HepG2 (cell line): ENCODE data around the gene PTPN12. TPM values are rescaled to one million over a fixed set of nuclear protein-coding genes. Genes with fewer than 3 reads are reported as not detected.

Experiments
- ATAC-seq: fragments of 200-7000 bp; cut with Tn5 transposase; 3 replicates; pipeline ENCODE4 v1.9.1; 2020; ENCODE audit warnings: mild to moderate bottlenecking, moderate library complexity
- BruUV-seq: library from RNA; stranded (reverse); fragments of 400-500 nt; replicated peaks from 2 replicates; lab custom pipeline; 2021; lab: Mats Ljungman, UMichigan
- CTCF ChIA-PET: fragments of 300-600 bp; formaldehyde crosslinking; extraction: SDS; loops from one replicate; lab custom pipeline; 2021; ENCODE audit warnings: low total read pairs, inconsistent platforms, low intra/inter-chr PET ratio; lab: Yijun Ruan, JAX
- POLR2A ChIA-PET: fragments of 350-600 bp; sonication (Branson Sonifier 250); formaldehyde crosslinking; loops from one replicate; lab custom pipeline; 2020; ENCODE audit warnings: antibody characterized with exemption, inconsistent platforms; lab: Yijun Ruan, JAX
- DNase-seq: peaks from one replicate; pipeline ENCODE4 v3.0.0-alpha.2; 2015; ENCODE audit warnings: low spot score
- FAIRE-seq: peaks from 3 replicates; lab custom pipeline; 2011; peaks lifted over from hg19 to GRCh38; lab: Jason Lieb, UNC
- H2AFZ ChIP-seq: one replicate; pipeline ENCODE4 v1.6.1; 2011; ENCODE audit warnings: low read length, inconsistent platforms
- H3K27ac ChIP-seq: fragments of 300-600 bp; 3 replicates; pipeline ENCODE4 v1.8.0; 2011; ENCODE audit warnings: mixed run types, mild to moderate bottlenecking, mixed read lengths, low read length, inconsistent platforms; ENCODE audit not compliant: insufficient read depth; ENCODE audit errors: extremely low read length
- H3K27me3 ChIP-seq, 2 experiments: fragments of 200-600 bp in 1 of 2; 2 replicates in 1 of 2; 3 replicates in 1 of 2; pipeline versions ENCODE4 v1.6.0 to v1.8.0; 2011; ENCODE audit warnings: low read length in 2 of 2, mild to moderate bottlenecking in 2 of 2, moderate library complexity in 2 of 2, inconsistent platforms in 1 of 2; ENCODE audit not compliant: insufficient read depth in 2 of 2, control insufficient read depth in 1 of 2
- H3K36me3 ChIP-seq, 2 experiments: fragments of 200-600 bp in 1 of 2; replicated peaks in 1 of 2; 2 replicates in 1 of 2; 3 replicates in 1 of 2; pipeline versions ENCODE4 v1.5.1 to v1.8.0; 2011; ENCODE audit warnings: low read length in 2 of 2, inconsistent platforms in 1 of 2; ENCODE audit not compliant: insufficient read depth in 2 of 2, control insufficient read depth in 1 of 2
- H3K4me1 ChIP-seq: 2 replicates; pipeline ENCODE4 v1.5.1; 2012; ENCODE audit warnings: low read length, inconsistent platforms; ENCODE audit not compliant: insufficient read depth
- H3K4me2 ChIP-seq: 2 replicates; pipeline ENCODE4 v1.6.0; 2011; ENCODE audit warnings: low read depth, low read length, inconsistent platforms
- H3K4me3 ChIP-seq, 3 experiments: fragments of 200-600 bp in 1 of 3; sonication (generic), shearing (Covaris generic) in 1 of 3; replicated peaks in 1 of 3; 2 replicates each; pipeline ENCODE4 v1.5.1; 2011 to 2016; ENCODE audit warnings: low read length in 3 of 3, inconsistent platforms in 2 of 3, low read depth in 2 of 3, mild to moderate bottlenecking in 2 of 3, control low read depth in 1 of 3, mixed read lengths in 1 of 3; ENCODE audit not compliant: insufficient read depth in 1 of 3
- H3K79me2 ChIP-seq: one replicate; pipeline ENCODE4 v1.6.1; 2011; ENCODE audit warnings: low read length, inconsistent platforms; ENCODE audit not compliant: insufficient read depth
- H3K9ac ChIP-seq: 2 replicates; pipeline ENCODE4 v1.6.0; 2011; ENCODE audit warnings: mild to moderate bottlenecking, low read depth, low read length, inconsistent platforms; ENCODE audit not compliant: insufficient read depth
- H3K9me3 ChIP-seq: 2 replicates; pipeline ENCODE4 v1.5.1; 2012; ENCODE audit warnings: mild to moderate bottlenecking, low read length
- H4K20me1 ChIP-seq: 2 replicates; pipeline ENCODE4 v1.6.0; 2011; ENCODE audit warnings: inconsistent platforms, mild to moderate bottlenecking, low read length, moderate library complexity; ENCODE audit not compliant: insufficient read depth
- DNMT3B ChIP-seq: conservative IDR thresholded peaks from 2 replicates; pipeline ENCODE4 v1.6.1; 2016; ENCODE audit warnings: missing biosample characterization, control low read depth
- GATAD1 ChIP-seq: IDR thresholded peaks from 2 replicates; pipeline ENCODE4 v1.6.1; 2016; ENCODE audit warnings: missing genetic modification reagents, missing compliant biosample characterization
- GTF2F1 ChIP-seq: fragments of 150-350 bp; IDR thresholded peaks from 2 replicates; pipeline ENCODE4 v1.6.1; 2014; ENCODE audit warnings: low read length
- HIVEP1 ChIP-seq: sonication (generic); formaldehyde crosslinking; IDR thresholded peaks from 2 replicates; pipeline ENCODE4 v1.4.0; 2020; ENCODE audit warnings: mild to moderate bottlenecking, missing genetic modification reagents
- KLF16 ChIP-seq, 2 experiments: sonication (generic) in 1 of 2; formaldehyde crosslinking in 1 of 2; IDR thresholded peaks; 2 replicates each; pipeline versions ENCODE4 v1.6.1 to v1.8.0; 2016 to 2023; ENCODE audit warnings: missing genetic modification reagents in 2 of 2, missing compliant biosample characterization in 1 of 2
- NFKBIZ ChIP-seq: IDR thresholded peaks from 2 replicates; pipeline ENCODE4 v1.6.1; 2018; ENCODE audit warnings: missing genetic modification reagents, missing compliant biosample characterization
- PLRG1 ChIP-seq: fragments of 450-650 bp; conservative IDR thresholded peaks from 2 replicates; pipeline ENCODE4 v1.6.1; 2016
- RORA ChIP-seq: sonication (generic); formaldehyde crosslinking; IDR thresholded peaks from 2 replicates; pipeline ENCODE4 v1.5.0; 2020; ENCODE audit warnings: mild to moderate bottlenecking, missing genetic modification reagents, moderate library complexity
- TOPORS ChIP-seq: sonication (generic); formaldehyde crosslinking; IDR thresholded peaks from 2 replicates; pipeline ENCODE4 v1.8.0; 2023; ENCODE audit warnings: mild to moderate bottlenecking, missing genetic modification reagents
- ZNF251 ChIP-seq: sonication (generic); formaldehyde crosslinking; IDR thresholded peaks from 2 replicates; pipeline ENCODE4 v1.9.0; 2021; ENCODE audit warnings: mild to moderate bottlenecking, missing genetic modification reagents
- ZNF275 ChIP-seq: sonication (generic); formaldehyde crosslinking; IDR thresholded peaks from 2 replicates; pipeline ENCODE4 v1.8.0; 2022; ENCODE audit warnings: missing genetic modification reagents, mild to moderate bottlenecking, inconsistent platforms, borderline replicate concordance
- ZNF510 ChIP-seq: sonication (generic); formaldehyde crosslinking; IDR thresholded peaks from 2 replicates; pipeline ENCODE4 v1.4.0; 2020; ENCODE audit warnings: low read depth, mild to moderate bottlenecking, missing genetic modification reagents
- ZNF570 ChIP-seq: sonication (generic); formaldehyde crosslinking; IDR thresholded peaks from 2 replicates; pipeline ENCODE4 v1.4.0; 2020; ENCODE audit warnings: mild to moderate bottlenecking, missing genetic modification reagents, borderline replicate concordance
- ZNF687 ChIP-seq: sonication (generic); formaldehyde crosslinking; IDR thresholded peaks from 2 replicates; pipeline ENCODE4 v1.5.1; 2020; ENCODE audit warnings: mild to moderate bottlenecking, missing genetic modification reagents, moderate library complexity
- in situ Hi-C: cut with HindIII; loops from 2 replicates; pipeline ENCODE4 v1.10.0; 2017; ENCODE audit warnings: low pct_unique_long_range_greater_than_20kb; ENCODE audit not compliant: extremely low pct_ligation_motif_present
- intact Hi-C: fragments of 100-400 bp; cut with micrococcal nuclease; formaldehyde crosslinking; loops from one replicate; pipeline ENCODE4 v1.10.0; 2022; ENCODE audit not compliant: unreplicated experiment
- polyA plus RNA-seq, 8 experiments: library from polyadenylated mRNA; depleted of rRNA in 3 of 8; stranded (reverse) in 7 of 8; unstranded in 1 of 8; fragments of >200 nt; fragmentation: Illumina TruSeq in 4 of 8; extraction: Trizol in 4 of 8; gene quantifications; 2 replicates each; pipeline versions ENCODE4 v1.2.1 to v1.2.3, GENCODE V29; 2011 to 2016; ENCODE audit warnings: low read depth in 4 of 8, missing spikeins in 1 of 8, mixed read lengths in 1 of 8; ENCODE audit not compliant: insufficient read depth in 1 of 8
- total RNA-seq, 5 experiments: library from RNA; depleted of rRNA; stranded (reverse); fragments of >200 nt; fragmentation: Illumina TruSeq; extraction: Trizol; gene quantifications; 2 replicates each; pipeline ENCODE4 v1.2.3, GENCODE V29; 2016; ENCODE audit warnings: low read depth in 1 of 5
- TF ChIP-seq, protein P1 (sequence below): sonication (generic); formaldehyde crosslinking; IDR thresholded peaks from 2 replicates; pipeline ENCODE4 v1.9.0; 2021; ENCODE audit warnings: missing genetic modification reagents, borderline replicate concordance
- TF ChIP-seq, protein P2 (sequence below): sonication (generic); formaldehyde crosslinking; IDR thresholded peaks from 2 replicates; pipeline ENCODE4 v1.5.0; 2020; ENCODE audit warnings: mild to moderate bottlenecking, missing genetic modification reagents, moderate library complexity

The PTPN12 gene
- total and polyA plus RNA-seq, 2 of the 13 experiments (the other 11 are each of a cell fraction or from before 2014, with no cell fraction given) = 22.9 to 56.8 TPM

DNA sequence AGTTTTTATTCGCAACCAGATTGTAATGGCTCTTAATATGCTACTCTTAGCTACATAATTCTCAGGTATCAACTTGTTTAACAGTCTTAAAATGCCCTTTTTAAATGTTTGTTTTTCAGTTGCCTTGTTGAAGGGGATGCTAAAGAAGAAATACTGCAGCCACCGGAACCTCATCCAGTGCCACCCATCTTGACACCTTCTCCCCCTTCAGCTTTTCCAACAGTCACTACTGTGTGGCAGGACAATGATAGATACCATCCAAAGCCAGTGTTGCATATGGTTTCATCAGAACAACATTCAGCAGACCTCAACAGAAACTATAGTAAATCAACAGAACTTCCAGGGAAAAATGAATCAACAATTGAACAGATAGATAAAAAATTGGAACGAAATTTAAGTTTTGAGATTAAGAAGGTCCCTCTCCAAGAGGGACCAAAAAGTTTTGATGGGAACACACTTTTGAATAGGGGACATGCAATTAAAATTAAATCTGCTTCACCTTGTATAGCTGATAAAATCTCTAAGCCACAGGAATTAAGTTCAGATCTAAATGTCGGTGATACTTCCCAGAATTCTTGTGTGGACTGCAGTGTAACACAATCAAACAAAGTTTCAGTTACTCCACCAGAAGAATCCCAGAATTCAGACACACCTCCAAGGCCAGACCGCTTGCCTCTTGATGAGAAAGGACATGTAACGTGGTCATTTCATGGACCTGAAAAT is 89.7 kb downstream of the PTPN12 start (continued):
- no peak for TF ChIP-seq ZNF251 (CRISPR knock-in tag)
- TF ChIP-seq ZNF510 (CRISPR knock-in tag) = no peak
- TF ChIP-seq TOPORS (CRISPR knock-in tag) = no peak
- TF ChIP-seq, protein P1, sequence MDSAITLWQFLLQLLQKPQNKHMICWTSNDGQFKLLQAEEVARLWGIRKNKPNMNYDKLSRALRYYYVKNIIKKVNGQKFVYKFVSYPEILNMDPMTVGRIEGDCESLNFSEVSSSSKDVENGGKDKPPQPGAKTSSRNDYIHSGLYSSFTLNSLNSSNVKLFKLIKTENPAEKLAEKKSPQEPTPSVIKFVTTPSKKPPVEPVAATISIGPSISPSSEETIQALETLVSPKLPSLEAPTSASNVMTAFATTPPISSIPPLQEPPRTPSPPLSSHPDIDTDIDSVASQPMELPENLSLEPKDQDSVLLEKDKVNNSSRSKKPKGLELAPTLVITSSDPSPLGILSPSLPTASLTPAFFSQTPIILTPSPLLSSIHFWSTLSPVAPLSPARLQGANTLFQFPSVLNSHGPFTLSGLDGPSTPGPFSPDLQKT (CRISPR knock-in tag) = no peak
- no peak for TF ChIP-seq ZNF570 (CRISPR knock-in tag)
- no peak for TF ChIP-seq NFKBIZ (CRISPR knock-in tag)

- no peaks in the 10 kb centered on the region for H3K9me3 ChIP-seq
- H4K20me1 ChIP-seq = no peaks in the 10 kb centered on the region
- no peaks in the 10 kb centered on the region for H3K27me3 ChIP-seq
- FAIRE-seq (no peak), DNase-seq (no peak), ATAC-seq (no peak)
- H3K36me3 ChIP-seq = peaks cover 7 to 47% of the 10 kb centered on the region in 2 experiments; a peak in 4 of 5 replicates
- H3K4me3 ChIP-seq = no peak overlapping the region
- ChIA-PET CTCF (no interaction called here), POLR2A (no interaction called here)
- peaks cover 9% of the 10 kb centered on the region; the same call in 1 of the 2 replicates for H3K4me1 ChIP-seq
- no TSS peak for BruUV-seq
- no peak overlapping the region for H3K9ac ChIP-seq
- H3K27ac ChIP-seq = no peak overlapping the region
- H3K4me2 ChIP-seq = no peak overlapping the region
- H3K79me2 ChIP-seq = no peaks in the 10 kb centered on the region
- no peak overlapping the region for H2AFZ ChIP-seq
- intact Hi-C loops = no loop called here
- in situ Hi-C loops = no loop called here
- TF ChIP-seq RORA (CRISPR knock-in tag) (no peak), ZNF687 (no peak), ZNF275 (CRISPR knock-in tag) (no peak), HIVEP1 (CRISPR knock-in tag) (no peak), PLRG1 (no peak), GTF2F1 (no peak), GATAD1 (no peak), DNMT3B (CRISPR knock-in tag) (no peak), KLF16 (CRISPR knock-in tag; IDR thresholded peaks at IDR 0.05) (no peak)
- TF ChIP-seq, protein P2, sequence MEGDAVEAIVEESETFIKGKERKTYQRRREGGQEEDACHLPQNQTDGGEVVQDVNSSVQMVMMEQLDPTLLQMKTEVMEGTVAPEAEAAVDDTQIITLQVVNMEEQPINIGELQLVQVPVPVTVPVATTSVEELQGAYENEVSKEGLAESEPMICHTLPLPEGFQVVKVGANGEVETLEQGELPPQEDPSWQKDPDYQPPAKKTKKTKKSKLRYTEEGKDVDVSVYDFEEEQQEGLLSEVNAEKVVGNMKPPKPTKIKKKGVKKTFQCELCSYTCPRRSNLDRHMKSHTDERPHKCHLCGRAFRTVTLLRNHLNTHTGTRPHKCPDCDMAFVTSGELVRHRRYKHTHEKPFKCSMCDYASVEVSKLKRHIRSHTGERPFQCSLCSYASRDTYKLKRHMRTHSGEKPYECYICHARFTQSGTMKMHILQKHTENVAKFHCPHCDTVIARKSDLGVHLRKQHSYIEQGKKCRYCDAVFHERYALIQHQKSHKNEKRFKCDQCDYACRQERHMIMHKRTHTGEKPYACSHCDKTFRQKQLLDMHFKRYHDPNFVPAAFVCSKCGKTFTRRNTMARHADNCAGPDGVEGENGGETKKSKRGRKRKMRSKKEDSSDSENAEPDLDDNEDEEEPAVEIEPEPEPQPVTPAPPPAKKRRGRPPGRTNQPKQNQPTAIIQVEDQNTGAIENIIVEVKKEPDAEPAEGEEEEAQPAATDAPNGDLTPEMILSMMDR (CRISPR knock-in tag) = no peak
These were observed 90.2 kb downstream of the PTPN12 start for GRCh38 chr7:77627309-77627676.
